GM12801 (cell line): ENCODE measurements around the gene GREM2.

ENCODE experiments used
- TF ChIP-seq, protein P1 (sequence below): IDR thresholded peaks from one replicate; pipeline ENCODE4 v1.5.1; 2011; ENCODE audit warnings: control low read depth; ENCODE audit not compliant: insufficient read length; ENCODE audit errors: extremely low read depth

GREM2 gene

DNA sequence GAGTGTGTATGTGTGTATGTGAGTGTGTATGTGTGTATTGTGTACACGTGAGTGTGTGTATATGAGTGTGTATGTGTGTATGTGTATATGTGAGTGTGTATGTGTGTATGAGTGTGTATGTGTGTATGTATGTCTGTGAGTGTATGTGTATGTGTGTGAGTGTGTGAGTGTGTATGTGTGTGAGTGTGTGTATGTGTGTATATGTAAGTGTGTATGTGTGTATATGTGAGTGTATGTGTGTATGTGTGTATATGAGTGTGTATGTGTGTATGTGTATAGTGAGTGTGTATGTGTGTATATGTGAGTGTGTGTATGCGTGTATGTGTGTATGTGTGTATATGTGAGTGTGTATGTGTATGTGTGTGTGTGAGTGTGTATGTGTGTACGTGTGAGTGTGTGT is 49.2 kb downstream of the GREM2 start:
- TF ChIP-seq, protein P1, sequence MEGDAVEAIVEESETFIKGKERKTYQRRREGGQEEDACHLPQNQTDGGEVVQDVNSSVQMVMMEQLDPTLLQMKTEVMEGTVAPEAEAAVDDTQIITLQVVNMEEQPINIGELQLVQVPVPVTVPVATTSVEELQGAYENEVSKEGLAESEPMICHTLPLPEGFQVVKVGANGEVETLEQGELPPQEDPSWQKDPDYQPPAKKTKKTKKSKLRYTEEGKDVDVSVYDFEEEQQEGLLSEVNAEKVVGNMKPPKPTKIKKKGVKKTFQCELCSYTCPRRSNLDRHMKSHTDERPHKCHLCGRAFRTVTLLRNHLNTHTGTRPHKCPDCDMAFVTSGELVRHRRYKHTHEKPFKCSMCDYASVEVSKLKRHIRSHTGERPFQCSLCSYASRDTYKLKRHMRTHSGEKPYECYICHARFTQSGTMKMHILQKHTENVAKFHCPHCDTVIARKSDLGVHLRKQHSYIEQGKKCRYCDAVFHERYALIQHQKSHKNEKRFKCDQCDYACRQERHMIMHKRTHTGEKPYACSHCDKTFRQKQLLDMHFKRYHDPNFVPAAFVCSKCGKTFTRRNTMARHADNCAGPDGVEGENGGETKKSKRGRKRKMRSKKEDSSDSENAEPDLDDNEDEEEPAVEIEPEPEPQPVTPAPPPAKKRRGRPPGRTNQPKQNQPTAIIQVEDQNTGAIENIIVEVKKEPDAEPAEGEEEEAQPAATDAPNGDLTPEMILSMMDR, result no peak

DNA sequence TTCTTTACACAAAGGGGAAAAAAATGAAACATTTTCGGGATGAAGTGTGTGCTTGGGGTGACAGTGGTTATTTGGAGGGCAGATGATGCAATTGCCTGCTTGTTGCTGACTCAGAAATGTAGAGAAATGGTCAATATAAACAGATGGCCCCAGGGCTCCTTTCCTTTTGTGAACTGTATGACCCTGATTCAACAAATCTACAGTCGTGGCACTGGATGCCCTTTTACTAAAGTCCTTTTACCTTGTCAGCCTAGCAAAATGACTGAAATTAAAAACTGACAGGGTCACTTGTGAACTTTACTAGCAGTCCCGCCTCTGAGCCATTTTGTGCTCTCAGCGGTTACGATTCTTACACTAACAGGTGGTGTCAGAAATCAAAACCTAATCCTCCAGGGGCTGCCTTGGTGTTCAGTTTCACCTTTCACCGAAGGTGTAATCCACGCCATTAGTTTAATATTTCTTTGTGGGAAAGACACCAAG is 49.8 kb downstream of the GREM2 start:
- TF ChIP-seq, protein P1, result no peak

DNA sequence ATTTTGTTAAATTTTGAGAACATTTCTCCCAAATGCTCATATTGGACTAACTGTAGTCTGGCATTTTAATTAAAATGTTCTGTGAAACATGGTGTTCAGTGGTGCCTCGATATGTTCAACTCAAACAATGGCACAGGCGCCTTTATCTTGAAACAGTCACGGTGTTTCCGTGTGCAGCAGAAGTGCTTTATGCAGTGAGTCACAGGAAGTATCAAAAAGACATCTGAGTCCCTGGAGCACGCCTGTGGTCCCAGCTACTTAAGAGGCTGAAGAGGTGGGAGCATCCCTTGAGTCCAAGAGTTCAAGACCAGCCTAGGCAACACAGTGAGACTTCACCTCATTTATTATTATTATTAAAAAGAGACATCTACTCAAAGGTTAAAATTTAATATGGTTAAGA is 52.2 kb downstream of the GREM2 start:
- TF ChIP-seq, protein P1, result no peak

DNA sequence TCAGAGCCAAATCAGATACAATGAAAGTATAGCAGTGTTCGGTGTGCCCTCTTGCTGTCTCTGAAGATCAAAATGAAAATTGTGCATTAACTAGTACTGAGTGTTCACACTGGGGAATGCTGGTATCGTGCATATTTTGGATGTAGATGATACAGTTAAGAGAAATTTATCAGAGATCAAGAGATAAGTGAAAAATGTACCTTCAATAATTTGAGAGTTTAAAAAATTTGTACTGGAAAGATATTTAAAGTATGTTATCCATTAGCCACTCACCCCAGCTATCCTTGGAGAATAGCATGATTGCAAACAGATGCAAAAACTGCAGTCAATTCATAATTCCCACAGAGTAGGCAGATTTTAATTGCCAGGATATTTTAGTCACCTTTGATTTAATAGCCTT is 56.4 kb downstream of the GREM2 start:
- TF ChIP-seq, protein P1, result no peak

DNA sequence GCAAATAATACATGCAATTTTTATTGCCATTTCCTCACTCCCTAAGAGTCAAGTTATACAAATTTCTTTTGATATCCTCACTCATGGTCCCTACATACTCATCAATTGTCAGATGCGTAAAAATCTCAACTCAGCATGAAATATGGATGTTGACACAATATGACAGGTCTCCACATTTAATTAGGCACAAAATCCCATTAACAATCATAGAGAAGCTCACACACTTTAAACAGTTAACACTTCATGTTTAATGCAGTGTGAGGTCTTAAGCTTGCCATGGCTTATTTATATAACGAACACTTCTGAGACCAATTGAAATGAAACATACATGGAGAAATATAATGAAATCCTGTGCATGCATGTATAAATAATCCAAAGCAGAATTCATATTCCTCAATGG is 58.6 kb downstream of the GREM2 start:
- TF ChIP-seq, protein P1, result no peak

DNA sequence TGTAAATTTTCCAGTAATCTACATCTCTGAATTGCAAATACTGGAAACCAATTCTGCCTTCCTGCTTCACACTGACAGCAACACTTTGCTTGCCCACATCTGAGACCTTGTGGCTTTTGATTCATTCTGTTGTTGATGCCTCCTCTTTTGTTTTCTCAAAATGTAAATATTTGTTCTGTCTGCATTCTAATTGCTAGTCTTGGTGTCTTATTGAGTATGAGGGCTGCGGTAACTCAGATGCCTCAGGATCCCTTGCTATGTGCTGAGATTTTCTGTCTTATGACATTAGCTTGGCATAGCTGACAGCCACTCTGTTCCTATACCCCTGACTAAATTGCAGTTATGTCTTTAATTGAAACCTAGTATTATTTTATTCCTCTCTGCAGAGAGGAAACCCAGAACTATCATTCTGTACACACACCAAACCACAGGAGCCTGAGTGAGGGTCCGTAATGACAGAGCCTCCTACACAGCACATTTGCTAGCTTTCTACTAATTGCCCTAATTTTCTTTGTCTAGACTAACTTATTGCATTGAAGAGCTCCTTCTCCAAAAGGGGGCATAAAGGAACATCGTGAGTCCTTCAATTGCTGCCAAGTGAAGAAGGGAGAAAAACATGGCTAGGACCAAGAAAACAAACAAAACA is 72.1 kb downstream of the GREM2 start:
- TF ChIP-seq, protein P1, result no peak

DNA sequence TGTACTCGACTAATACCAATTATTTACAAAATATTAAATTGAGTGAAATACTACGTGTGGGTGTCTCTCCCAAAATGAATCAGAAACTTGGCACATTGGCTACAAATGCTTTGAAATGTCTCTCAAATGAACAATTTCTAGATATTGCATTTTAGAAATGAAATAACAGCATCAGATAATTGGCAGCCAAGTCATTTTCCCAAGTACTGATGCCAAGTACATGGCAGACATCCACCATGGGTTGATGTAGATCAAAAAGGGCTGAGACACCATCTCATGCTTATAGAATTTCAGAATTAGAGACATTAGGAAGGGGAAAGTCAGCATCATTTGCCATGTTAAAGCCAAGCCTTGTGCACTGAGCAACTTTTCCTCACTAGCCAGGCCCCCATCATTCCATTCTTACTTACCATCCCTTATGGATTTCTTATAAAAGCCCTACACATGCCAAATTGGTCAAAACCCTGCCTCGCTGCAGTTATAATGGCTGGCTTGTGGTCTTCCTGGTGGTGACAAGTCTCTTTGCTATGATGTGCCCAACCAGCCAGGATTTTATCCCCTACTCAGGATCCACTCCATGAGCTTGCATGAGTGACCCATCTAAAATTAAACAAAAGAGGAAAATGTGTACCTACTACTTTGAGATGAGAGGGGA is 73.1 kb downstream of the GREM2 start:
- TF ChIP-seq, protein P1, result no peak
